Upper lobe of left lung (tissue), 6 donors: ENCODE data around the gene HDAC5. TPM values are rescaled to one million over a fixed set of nuclear protein-coding genes. Genes with fewer than 3 reads are reported as not detected.

Experiments
- ATAC-seq, 2 donors: fragments of 200-7000 bp; cut with Tn5 transposase; one replicate each; pipeline ENCODE4 v1.9.1; 2022; ENCODE audit warnings: mild to moderate bottlenecking in 2 of 2, moderate library complexity in 2 of 2; ENCODE audit not compliant: low FRiP score in 2 of 2
- DNase-seq, 2 donors: peaks; one replicate each; pipeline ENCODE4 v3.0.0-alpha.2; 2019 to 2020
- H3K27ac ChIP-seq, 4 donors: fragments of 200-600 bp; sonication (generic); one replicate each; pipeline ENCODE4 v1.5.1; 2016 to 2019
- H3K27me3 ChIP-seq, 4 donors: fragments of 200-600 bp; sonication (generic); one replicate each; pipeline ENCODE4 v1.5.1; 2017 to 2019
- H3K36me3 ChIP-seq, 4 donors: fragments of 200-600 bp; sonication (generic); one replicate each; pipeline ENCODE4 v1.5.1; 2016 to 2019
- H3K4me1 ChIP-seq, 4 donors: fragments of 200-600 bp; sonication (generic); one replicate each; pipeline ENCODE4 v1.5.1; 2018 to 2019
- H3K4me3 ChIP-seq, 4 donors: fragments of 200-600 bp; sonication (generic); one replicate each; pipeline ENCODE4 v1.5.1; 2017 to 2019; ENCODE audit warnings: mild to moderate bottlenecking in 2 of 4, moderate library complexity in 1 of 4
- H3K9me3 ChIP-seq, 4 donors: fragments of 200-600 bp; sonication (generic); one replicate each; pipeline ENCODE4 v1.5.1; 2018 to 2019
- EP300 ChIP-seq, 4 donors: sonication (generic); formaldehyde crosslinking; IDR thresholded peaks; one replicate each; pipeline ENCODE4 v1.5.1; 2017; ENCODE audit warnings: antibody characterized with exemption in 4 of 4, control low read depth in 2 of 4
- POLR2A ChIP-seq, 4 donors: fragments of 450-650 bp; IDR thresholded peaks; one replicate each; pipeline ENCODE4 v1.5.1; 2016 to 2017; ENCODE audit warnings: antibody characterized with exemption in 4 of 4, mild to moderate bottlenecking in 2 of 4
- POLR2AphosphoS5 ChIP-seq, 2 donors: sonication (generic); formaldehyde crosslinking; IDR thresholded peaks; one replicate each; pipeline ENCODE4 v1.5.1; 2017; ENCODE audit warnings: antibody characterized with exemption in 2 of 2
- WGBS, 2 donors: methylation state at CpG; one replicate each; pipeline ENCODE4 v1.1.5; 2017 to 2018; 5-methylcytosine and 5-hydroxymethylcytosine counted together
- total RNA-seq, 6 donors: library from RNA; depleted of rRNA in 4 of 6; stranded (reverse); fragments of >200 nt in 4 of 6; gene quantifications; one replicate each; pipeline versions ENCODE4 v1.1.0 to v1.2.1, GENCODE V29; 2016 to 2021
- TF ChIP-seq, protein P1 (sequence below), 6 experiments: fragments of 450-650 bp in 4 of 6; fragments of 200-600 bp in 2 of 6; sonication (generic) in 2 of 6; IDR thresholded peaks; one replicate each; pipeline ENCODE4 v1.5.1; 2016 to 2019; ENCODE audit warnings: antibody characterized with exemption in 6 of 6
- donor health status: DM: no; HTN: no; CAD: no; lungs with moderate emphysema.
- donor health status: DM: no; HTN: yes; CAD: no; lungs with severe emphysema.

Gene HDAC5
- total RNA-seq, result 100 to 1,000 TPM in 2 of 6 donors, 10 to 100 TPM in 4; 59.9 to 138 (median 64.9) TPM

GRCh38 chr17:44123356-44124117 is at the start of gene HDAC5:
Gene HDAC5 (minus strand): TSS chr17:44123641. CDS start chr17:44117515, 6,126 bp downstream.
- ATAC-seq, result peak; percentile 97 to 98
- WGBS, 2 donors, result 0 to 2% methylated on average over 23 to 30 of the region's 78 CpGs

GRCh38 chr17:44171931-44172455 is 48.6 kb upstream of the HDAC5 start:
- Histone ChIP-seq H3K4me1 (peaks cover 4 to 11% (median 9%) of the 10 kb centered on the region in 4 donors), H3K27me3 (no peaks in the 10 kb centered on the region), H3K9me3 (no peaks in the 10 kb centered on the region), H3K27ac (no peak overlapping the region), H3K36me3 (peaks cover 0 to 10% (median 4%) of the 10 kb centered on the region in 4 donors), H3K4me3 (no peak overlapping the region)
- 82% methylated on average over 10 to 17 of the region's 17 CpGs for WGBS, 2 donors
- TF ChIP-seq POLR2AphosphoS5 (IDR thresholded peaks at IDR 0.05) (no peak), EP300 (IDR thresholded peaks at IDR 0.05) (no peak), POLR2A (IDR thresholded peaks at IDR 0.05) (no peak)
- TF ChIP-seq, protein P1, sequence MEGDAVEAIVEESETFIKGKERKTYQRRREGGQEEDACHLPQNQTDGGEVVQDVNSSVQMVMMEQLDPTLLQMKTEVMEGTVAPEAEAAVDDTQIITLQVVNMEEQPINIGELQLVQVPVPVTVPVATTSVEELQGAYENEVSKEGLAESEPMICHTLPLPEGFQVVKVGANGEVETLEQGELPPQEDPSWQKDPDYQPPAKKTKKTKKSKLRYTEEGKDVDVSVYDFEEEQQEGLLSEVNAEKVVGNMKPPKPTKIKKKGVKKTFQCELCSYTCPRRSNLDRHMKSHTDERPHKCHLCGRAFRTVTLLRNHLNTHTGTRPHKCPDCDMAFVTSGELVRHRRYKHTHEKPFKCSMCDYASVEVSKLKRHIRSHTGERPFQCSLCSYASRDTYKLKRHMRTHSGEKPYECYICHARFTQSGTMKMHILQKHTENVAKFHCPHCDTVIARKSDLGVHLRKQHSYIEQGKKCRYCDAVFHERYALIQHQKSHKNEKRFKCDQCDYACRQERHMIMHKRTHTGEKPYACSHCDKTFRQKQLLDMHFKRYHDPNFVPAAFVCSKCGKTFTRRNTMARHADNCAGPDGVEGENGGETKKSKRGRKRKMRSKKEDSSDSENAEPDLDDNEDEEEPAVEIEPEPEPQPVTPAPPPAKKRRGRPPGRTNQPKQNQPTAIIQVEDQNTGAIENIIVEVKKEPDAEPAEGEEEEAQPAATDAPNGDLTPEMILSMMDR (IDR thresholded peaks at IDR 0.05), result no peak
- DNase-seq (no peak), ATAC-seq (no peak)

More at GRCh38 chr17:44123356-44124117, at the start of gene HDAC5:
- peak; percentile 97 to 99 for DNase-seq
- Histone ChIP-seq H3K4me3 (peak within 1 kb of the TSS; percentile 78 to 97 (median 90)), H3K36me3 (no peaks in the 10 kb centered on the region), H3K9me3 (no peaks in the 10 kb centered on the region), H3K27me3 (no peaks in the 10 kb centered on the region), H3K27ac (peak within 1 kb of the TSS; percentile 94 to 99 (median 94)), H3K4me1 (peaks cover 27 to 49% (median 39%) of the 10 kb centered on the region in 4 donors)
- TF ChIP-seq POLR2AphosphoS5 (IDR thresholded peaks at IDR 0.05), result peak; percentile 58 to 81
- TF ChIP-seq, protein P1 (IDR thresholded peaks at IDR 0.05), result peak; percentile 46 to 80 (median 70)
- TF ChIP-seq POLR2A (IDR thresholded peaks at IDR 0.05), result peak in 3 of 4 donors; percentile 69 to 93 (median 89)
- no peak for TF ChIP-seq EP300 (IDR thresholded peaks at IDR 0.05)

DNA sequence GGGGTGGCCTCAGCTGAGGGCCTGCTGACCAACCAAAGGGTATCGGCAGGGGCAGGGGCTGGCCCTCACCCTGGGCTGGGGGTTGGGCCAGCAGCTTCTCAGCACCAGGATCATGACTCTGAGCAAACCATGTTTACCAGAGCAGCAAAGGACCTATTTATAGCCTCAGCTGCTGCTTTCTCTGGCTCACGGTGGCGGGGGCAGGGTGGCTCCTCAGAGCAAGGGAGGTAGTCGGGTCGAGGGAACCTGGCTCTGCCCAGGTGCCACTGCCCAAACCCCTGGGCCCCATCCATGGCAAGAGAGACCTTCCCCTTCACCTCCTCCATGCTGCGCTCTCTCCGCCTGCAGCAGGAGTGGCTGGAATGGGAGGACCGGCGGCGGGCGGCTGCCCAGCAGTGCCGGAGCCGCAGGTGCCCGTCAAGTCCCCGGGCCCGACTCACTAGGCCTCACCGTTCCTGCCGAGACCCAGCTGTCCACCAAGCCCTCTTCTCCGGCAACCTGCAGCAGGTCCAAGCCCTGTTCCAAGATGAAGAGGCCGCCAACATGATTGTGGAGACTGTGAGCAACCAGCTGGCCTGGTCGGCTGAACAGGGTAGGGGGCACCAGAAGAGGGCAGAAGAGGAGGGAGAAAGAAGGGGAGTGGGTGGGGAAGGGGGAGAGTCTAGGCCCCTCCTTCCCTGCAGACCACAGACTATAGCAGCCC is 47.2 kb upstream of the HDAC5 start, which contains the start of gene ASB16:
Gene ASB16, plus strand, starts transcription at position 206 of the 703 bp plus-strand sequence. Its CDS starts 86 bp downstream, at position 292.
- Histone ChIP-seq H3K9me3 (no peaks in the 10 kb centered on the region), H3K4me1 (peaks cover 4 to 11% (median 9%) of the 10 kb centered on the region in 4 donors), H3K27me3 (no peaks in the 10 kb centered on the region), H3K27ac (no peak within 1 kb of the TSS), H3K4me3 (peak within 1 kb of the TSS in 1 of 4 donors; percentile 4), H3K36me3 (peaks cover 0 to 4% (median 0%) of the 10 kb centered on the region in 4 donors)
- ATAC-seq (no peak), DNase-seq (no peak)
- TF ChIP-seq EP300 (IDR thresholded peaks at IDR 0.05), result no peak
- TF ChIP-seq, protein P1 (IDR thresholded peaks at IDR 0.05), result no peak
- no peak for TF ChIP-seq POLR2AphosphoS5 (IDR thresholded peaks at IDR 0.05)
- TF ChIP-seq POLR2A (IDR thresholded peaks at IDR 0.05), result no peak
- WGBS, 2 donors, result 10 to 41% methylated on average over 18 of the region's 21 CpGs

- peaks cover 0 to 4% (median 0%) of the 10 kb centered on the region in 4 donors for H3K36me3 ChIP-seq
- DNase-seq (no peak), ATAC-seq (no peak)
- TF ChIP-seq EP300 (IDR thresholded peaks at IDR 0.05) (no peak), POLR2A (IDR thresholded peaks at IDR 0.05) (no peak), POLR2AphosphoS5 (IDR thresholded peaks at IDR 0.05) (no peak)
- TF ChIP-seq, protein P1 (IDR thresholded peaks at IDR 0.05), result no peak
- H3K9me3 ChIP-seq, result no peaks in the 10 kb centered on the region
- no peak overlapping the region for H3K4me3 ChIP-seq
- H3K27ac ChIP-seq, result no peak overlapping the region
- H3K27me3 ChIP-seq, result no peaks in the 10 kb centered on the region
- peaks cover 4 to 11% (median 9%) of the 10 kb centered on the region in 4 donors for H3K4me1 ChIP-seq
- 60 to 75% methylated on average over 2 to 5 of the region's 5 CpGs for WGBS, 2 donors
Observed at GRCh38 chr17:44170135-44170498, 46.7 kb upstream of the HDAC5 start.
